Tibial nerve (tissue), 4 donors: ENCODE measurements around the gene CCDC74A.
"Not testable (repeated sequence)": the region's sequence is repeated elsewhere in the genome, so short reads cannot be mapped to it uniquely, and the experiment has no call there.

Experiments
- EP300 ChIP-seq, 2 donors: sonication (generic); formaldehyde crosslinking; IDR thresholded peaks; one replicate each; pipeline ENCODE4 v1.6.1; 2017; ENCODE audit warnings: antibody characterized with exemption in 2 of 2, mild to moderate bottlenecking in 1 of 2
- TF ChIP-seq, protein P1 (sequence below), 5 experiments: fragments of 200-600 bp in 3 of 5; fragments of 450-650 bp in 2 of 5; sonication (generic) in 3 of 5; IDR thresholded peaks; one replicate each; pipeline ENCODE4 v1.5.1; 2016 to 2019; ENCODE audit warnings: antibody characterized with exemption in 5 of 5, mild to moderate bottlenecking in 3 of 5, moderate library complexity in 2 of 5

DNA sequence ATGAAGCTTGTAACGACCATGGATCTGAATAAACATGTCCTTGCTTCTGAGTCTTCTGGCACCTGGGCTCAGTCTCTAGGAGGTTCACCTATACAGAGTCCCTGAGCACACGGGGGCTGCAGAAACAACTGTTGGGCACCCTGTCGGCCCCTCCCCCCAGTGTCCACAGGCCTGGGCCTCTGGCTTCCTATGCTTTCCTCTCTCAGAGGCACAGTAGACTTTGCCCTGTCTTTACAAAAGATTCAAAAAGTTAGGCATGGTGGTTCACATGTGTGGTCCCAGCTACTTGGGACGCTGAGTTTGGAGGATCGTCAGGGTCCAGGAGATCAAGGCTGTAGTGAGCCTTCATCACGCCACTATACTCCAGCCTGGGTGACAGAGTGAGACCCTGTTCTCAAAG is 6.2 kb upstream of the CCDC74A start:
- TF ChIP-seq, protein P1, sequence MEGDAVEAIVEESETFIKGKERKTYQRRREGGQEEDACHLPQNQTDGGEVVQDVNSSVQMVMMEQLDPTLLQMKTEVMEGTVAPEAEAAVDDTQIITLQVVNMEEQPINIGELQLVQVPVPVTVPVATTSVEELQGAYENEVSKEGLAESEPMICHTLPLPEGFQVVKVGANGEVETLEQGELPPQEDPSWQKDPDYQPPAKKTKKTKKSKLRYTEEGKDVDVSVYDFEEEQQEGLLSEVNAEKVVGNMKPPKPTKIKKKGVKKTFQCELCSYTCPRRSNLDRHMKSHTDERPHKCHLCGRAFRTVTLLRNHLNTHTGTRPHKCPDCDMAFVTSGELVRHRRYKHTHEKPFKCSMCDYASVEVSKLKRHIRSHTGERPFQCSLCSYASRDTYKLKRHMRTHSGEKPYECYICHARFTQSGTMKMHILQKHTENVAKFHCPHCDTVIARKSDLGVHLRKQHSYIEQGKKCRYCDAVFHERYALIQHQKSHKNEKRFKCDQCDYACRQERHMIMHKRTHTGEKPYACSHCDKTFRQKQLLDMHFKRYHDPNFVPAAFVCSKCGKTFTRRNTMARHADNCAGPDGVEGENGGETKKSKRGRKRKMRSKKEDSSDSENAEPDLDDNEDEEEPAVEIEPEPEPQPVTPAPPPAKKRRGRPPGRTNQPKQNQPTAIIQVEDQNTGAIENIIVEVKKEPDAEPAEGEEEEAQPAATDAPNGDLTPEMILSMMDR (IDR thresholded peaks at IDR 0.05) = not testable (repeated sequence)
- not testable (repeated sequence) for TF ChIP-seq EP300 (IDR thresholded peaks at IDR 0.05)
